Naive B cell (primary cell): Measurements from ENCODE around the gene EBLN2. TPM values are rescaled to one million over a fixed set of nuclear protein-coding genes. Genes with fewer than 3 reads are reported as not detected.

Experiments used
- ATAC-seq, 2 donors: fragments of 150-1000 bp; cut with Tn5 transposase; 2 replicates each; pipeline ENCODE4 v1.10.0; 2021; ENCODE audit warnings: low read depth in 2 of 2, mild to moderate bottlenecking in 2 of 2, moderate library complexity in 2 of 2
- DNase-seq: peaks from one replicate; pipeline ENCODE4 v3.0.0; 2022
- H3K27ac Mint-ChIP-seq, 6 donors: one replicate each; pipeline ENCODE4 v1.8.0; 2020 to 2022; ENCODE audit warnings: mild to moderate bottlenecking in 6 of 6, mixed read lengths in 6 of 6, moderate library complexity in 5 of 6, inconsistent platforms in 2 of 6
- H3K27me3 Mint-ChIP-seq, 3 donors: one replicate each; pipeline ENCODE4 v1.8.0; 2021 to 2022; ENCODE audit warnings: mixed read lengths in 3 of 3, mild to moderate bottlenecking in 1 of 3
- H3K36me3 Mint-ChIP-seq, 2 donors: one replicate each; pipeline ENCODE4 v1.8.0; 2020 to 2022; ENCODE audit warnings: mixed read lengths in 2 of 2, inconsistent platforms in 1 of 2, mild to moderate bottlenecking in 1 of 2
- H3K4me1 Mint-ChIP-seq, 3 donors: one replicate each; pipeline ENCODE4 v1.8.0; 2020 to 2022; ENCODE audit warnings: mixed read lengths in 3 of 3, inconsistent platforms in 1 of 3, mild to moderate bottlenecking in 1 of 3, moderate library complexity in 1 of 3
- H3K4me3 Mint-ChIP-seq, 8 donors: one replicate each; pipeline ENCODE4 v1.8.0; 2020 to 2022; ENCODE audit warnings: mild to moderate bottlenecking in 8 of 8, mixed read lengths in 8 of 8, moderate library complexity in 8 of 8, inconsistent platforms in 2 of 8
- H3K9me3 Mint-ChIP-seq, 7 donors: one replicate each; pipeline ENCODE4 v1.8.0; 2020 to 2022; ENCODE audit warnings: mixed read lengths in 7 of 7, mild to moderate bottlenecking in 5 of 7, inconsistent platforms in 2 of 7, moderate library complexity in 1 of 7
- polyA plus RNA-seq, 6 donors: library from polyadenylated mRNA; unstranded; fragments of 300-500 nt; fragmentation: Illumina TruSeq; gene quantifications; one replicate each; pipeline ENCODE4 v1.2.3, GENCODE V29; 2021; ENCODE audit warnings: low read depth in 6 of 6

EBLN2 gene
- polyA plus RNA-seq, 6 donors from 2014 or later = 0.67 to 2.6 (median 1.1) TPM

GRCh38 chr3:73098873-73099272 is 37.4 kb downstream of the EBLN2 start:
- H3K4me1 Mint-ChIP-seq = peaks cover 7 to 8% (median 8%) of the 10 kb centered on the region in 3 donors
- DNase-seq (no peak), ATAC-seq (no peak)
- peaks cover 0 to 15% (median 13%) of the 10 kb centered on the region in 3 donors for H3K27me3 Mint-ChIP-seq
- H3K36me3 Mint-ChIP-seq = no peaks in the 10 kb centered on the region
- H3K27ac Mint-ChIP-seq = no peak overlapping the region
- H3K4me3 Mint-ChIP-seq = no peak overlapping the region
- peaks cover 0 to 3% (median 0%) of the 10 kb centered on the region in 7 donors for H3K9me3 Mint-ChIP-seq

GRCh38 chr3:73100741-73101559 is 39.5 kb downstream of the EBLN2 start:
- H3K27ac Mint-ChIP-seq = no peak overlapping the region

GRCh38 chr3:73101881-73102280 is 40.4 kb downstream of the EBLN2 start:
- H3K27ac Mint-ChIP-seq = no peak overlapping the region
- ATAC-seq = no peak

More at GRCh38 chr3:73100741-73101559, 39.5 kb downstream of the EBLN2 start:
- H3K9me3 Mint-ChIP-seq = peaks cover 0 to 3% (median 0%) of the 10 kb centered on the region in 7 donors
- H3K4me1 Mint-ChIP-seq = no peaks in the 10 kb centered on the region
- peaks cover 0 to 21% (median 12%) of the 10 kb centered on the region in 3 donors for H3K27me3 Mint-ChIP-seq
- no peak overlapping the region for H3K4me3 Mint-ChIP-seq
- ATAC-seq = peak; percentile 55 to 64
- DNase-seq = peak; percentile 54
- H3K36me3 Mint-ChIP-seq = no peaks in the 10 kb centered on the region

GRCh38 chr3:73107215-73107614 is 45.8 kb downstream of the EBLN2 start:
- Mint-ChIP-seq H3K4me1 (no peaks in the 10 kb centered on the region), H3K27ac (no peak overlapping the region)
- DNase-seq = no peak

More at GRCh38 chr3:73101881-73102280, 40.4 kb downstream of the EBLN2 start:
- no peak for DNase-seq
- H3K4me3 Mint-ChIP-seq = no peak overlapping the region
- H3K27me3 Mint-ChIP-seq = peaks cover 0 to 21% (median 6%) of the 10 kb centered on the region in 3 donors
- H3K36me3 Mint-ChIP-seq = no peaks in the 10 kb centered on the region
- H3K4me1 Mint-ChIP-seq = no peaks in the 10 kb centered on the region
- H3K9me3 Mint-ChIP-seq = peaks cover 0 to 3% (median 0%) of the 10 kb centered on the region in 7 donors

GRCh38 chr3:73107676-73108187 is 46.3 kb downstream of the EBLN2 start:
- Mint-ChIP-seq H3K4me3 (no peak overlapping the region), H3K4me1 (no peaks in the 10 kb centered on the region), H3K27me3 (peaks cover 17 to 34% (median 25%) of the 10 kb centered on the region in 3 donors), H3K36me3 (no peaks in the 10 kb centered on the region), H3K9me3 (no peaks in the 10 kb centered on the region), H3K27ac (no peak overlapping the region)
- ATAC-seq = no peak
- no peak for DNase-seq

More at GRCh38 chr3:73107215-73107614, 45.8 kb downstream of the EBLN2 start:
- no peaks in the 10 kb centered on the region for H3K9me3 Mint-ChIP-seq
- H3K4me3 Mint-ChIP-seq = no peak overlapping the region
- no peaks in the 10 kb centered on the region for H3K36me3 Mint-ChIP-seq
- ATAC-seq = no peak
- peaks cover 17 to 38% (median 28%) of the 10 kb centered on the region in 3 donors for H3K27me3 Mint-ChIP-seq

- Mint-ChIP-seq H3K27me3 (peaks cover 17 to 37% (median 21%) of the 10 kb centered on the region in 3 donors), H3K9me3 (no peaks in the 10 kb centered on the region), H3K4me3 (no peak overlapping the region), H3K4me1 (no peaks in the 10 kb centered on the region), H3K36me3 (no peaks in the 10 kb centered on the region), H3K27ac (no peak overlapping the region)
- DNase-seq = no peak
- ATAC-seq = no peak
These were observed 47.3 kb downstream of the EBLN2 start for GRCh38 chr3:73108750-73109149.

GRCh38 chr3:73110530-73110929 is 49.1 kb downstream of the EBLN2 start:
- no peak overlapping the region for H3K27ac Mint-ChIP-seq
- no peaks in the 10 kb centered on the region for H3K4me1 Mint-ChIP-seq
- peaks cover 9 to 37% (median 26%) of the 10 kb centered on the region in 3 donors for H3K27me3 Mint-ChIP-seq
- H3K4me3 Mint-ChIP-seq = no peak overlapping the region
- H3K36me3 Mint-ChIP-seq = no peaks in the 10 kb centered on the region
- DNase-seq (no peak), ATAC-seq (no peak)
- H3K9me3 Mint-ChIP-seq = no peaks in the 10 kb centered on the region

Other genes starting within 250 kb of the EBLN2 start
- 10 to 100 TPM in 5 of 6 donors, 1 to 10 TPM in 1; 9.6 to 19.4 (median 14.6) TPM for gene SHQ1, start 213.2 kb upstream of the EBLN2 start, polyA plus RNA-seq
- gene GXYLT2, start 173.6 kb upstream of the EBLN2 start, polyA plus RNA-seq = not detected
- gene PPP4R2, start 64.8 kb upstream of the EBLN2 start, polyA plus RNA-seq = 10 to 100 TPM; 18.0 to 42.7 (median 30.2) TPM